ENCODE measurements around the gene MALSU1.

MALSU1 gene

DNA sequence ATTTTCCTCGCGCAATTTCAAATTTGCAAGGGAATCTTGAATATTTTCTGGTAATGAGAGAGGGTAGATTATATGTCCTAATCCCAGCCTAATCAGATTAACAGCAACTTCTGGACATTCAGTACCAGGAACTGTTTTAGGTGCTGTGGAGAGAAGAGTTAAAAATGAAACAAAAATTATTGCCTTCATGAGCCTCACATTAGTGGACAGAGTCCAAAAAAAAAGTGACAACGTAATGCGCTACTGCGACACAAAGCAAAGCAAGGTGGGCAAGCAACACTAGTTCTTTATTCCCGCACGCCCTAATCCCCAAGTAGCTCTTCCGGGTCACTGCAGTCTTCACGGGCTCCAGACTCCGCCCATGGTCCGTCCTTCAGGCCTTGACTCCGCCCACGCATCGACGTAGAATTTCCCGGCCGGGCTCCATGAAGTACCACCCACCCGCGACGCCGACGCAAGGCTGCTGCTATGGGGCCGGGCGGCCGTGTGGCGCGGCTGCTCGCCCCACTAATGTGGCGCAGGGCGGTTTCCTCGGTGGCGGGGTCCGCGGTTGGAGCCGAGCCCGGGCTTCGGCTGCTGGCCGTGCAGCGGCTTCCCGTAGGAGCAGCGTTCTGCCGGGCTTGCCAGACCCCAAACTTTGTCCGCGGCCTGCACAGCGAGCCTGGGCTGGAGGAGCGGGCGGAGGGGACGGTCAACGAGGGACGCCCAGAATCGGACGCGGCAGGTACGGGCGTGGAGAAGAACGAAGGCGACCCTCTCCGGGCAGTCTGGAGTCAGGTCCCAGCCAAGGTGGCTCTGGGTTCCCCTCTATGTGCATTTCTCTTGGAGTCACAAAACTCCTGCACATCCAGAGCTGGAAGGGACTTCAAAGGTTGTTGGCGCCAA lies at the start of gene MALSU1:
Gene MALSU1 (plus strand): TSS at position 455 of the 885 bp plus-strand sequence. CDS start 14 bp downstream, at position 469.
- DNase-seq, result peak; percentile 96

DNA sequence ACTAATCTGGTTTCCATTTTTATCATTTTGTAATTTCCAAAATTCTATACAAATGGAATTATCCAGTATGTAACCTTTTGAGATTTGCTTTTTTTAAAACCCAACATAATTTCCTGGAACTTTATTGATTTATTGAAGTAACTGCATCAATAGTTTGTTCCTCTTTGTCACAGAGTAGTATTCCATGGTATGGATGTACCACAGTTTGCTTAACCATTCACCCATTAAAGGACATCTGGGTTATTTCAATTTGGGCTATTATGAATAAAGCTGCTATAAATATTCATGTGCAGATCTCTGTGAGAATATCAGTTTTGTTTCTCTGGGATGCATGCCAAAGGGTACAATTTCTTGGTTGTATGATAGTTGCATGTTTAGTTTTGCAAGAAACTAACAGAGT lies 49.7 kb upstream of the MALSU1 start:
- no peak for DNase-seq

DNA sequence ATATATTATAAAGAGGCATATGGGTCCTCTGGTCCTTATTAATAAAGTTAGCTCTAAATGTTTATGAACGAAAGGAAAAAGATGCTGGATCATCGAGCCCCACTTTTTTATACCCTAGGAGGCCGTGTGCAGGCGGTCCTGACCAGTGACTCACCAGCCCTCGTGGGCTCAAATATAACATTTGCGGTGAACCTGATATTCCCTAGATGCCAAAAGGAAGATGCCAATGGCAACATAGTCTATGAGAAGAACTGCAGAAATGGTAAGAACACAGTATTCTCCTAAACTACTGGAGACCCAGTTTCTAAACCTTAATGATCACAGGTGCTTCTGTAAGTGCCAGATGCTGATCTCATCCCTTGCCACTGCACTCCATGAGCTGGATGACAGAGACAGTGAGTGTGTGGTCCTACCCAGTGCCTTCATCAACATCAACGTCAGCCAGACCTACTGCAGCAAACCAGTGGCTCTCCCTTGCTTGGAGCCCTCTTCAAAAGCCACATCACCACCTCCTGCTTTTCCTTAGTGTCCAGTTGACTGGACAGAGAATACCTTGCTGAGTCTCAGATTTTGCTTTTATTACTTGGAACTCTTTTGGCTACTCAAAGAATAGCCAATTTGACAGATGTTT lies 45.0 kb upstream of the MALSU1 start:
- no peak for DNase-seq

DNA sequence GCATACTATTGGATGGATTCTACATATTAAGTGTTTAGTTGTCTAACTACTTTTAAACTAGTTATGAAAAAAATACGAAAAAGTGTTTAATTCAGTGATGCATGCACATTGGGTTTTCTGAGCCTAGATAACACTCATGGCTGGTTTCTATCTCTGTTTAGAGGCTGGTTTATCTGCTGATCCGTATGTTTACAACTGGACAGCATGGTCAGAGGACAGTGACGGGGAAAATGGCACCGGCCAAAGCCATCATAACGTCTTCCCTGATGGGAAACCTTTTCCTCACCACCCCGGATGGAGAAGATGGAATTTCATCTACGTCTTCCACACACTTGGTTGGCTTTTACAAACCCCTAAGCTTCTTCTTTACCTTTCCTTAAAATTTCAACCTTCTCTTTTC lies 42.4 kb upstream of the MALSU1 start:
- DNase-seq, result no peak

DNA sequence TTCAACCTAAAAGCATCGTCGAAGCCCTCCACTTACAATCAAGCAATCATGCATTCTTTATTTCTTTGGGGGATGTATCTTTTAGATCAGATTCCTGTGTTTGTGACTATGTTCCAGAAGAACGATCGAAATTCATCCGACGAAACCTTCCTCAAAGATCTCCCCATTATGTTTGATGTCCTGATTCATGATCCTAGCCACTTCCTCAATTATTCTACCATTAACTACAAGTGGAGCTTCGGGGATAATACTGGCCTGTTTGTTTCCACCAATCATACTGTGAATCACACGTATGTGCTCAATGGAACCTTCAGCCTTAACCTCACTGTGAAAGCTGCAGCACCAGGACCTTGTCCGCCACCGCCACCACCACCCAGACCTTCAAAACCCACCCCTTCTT lies 38.8 kb upstream of the MALSU1 start:
- no peak for DNase-seq

DNA sequence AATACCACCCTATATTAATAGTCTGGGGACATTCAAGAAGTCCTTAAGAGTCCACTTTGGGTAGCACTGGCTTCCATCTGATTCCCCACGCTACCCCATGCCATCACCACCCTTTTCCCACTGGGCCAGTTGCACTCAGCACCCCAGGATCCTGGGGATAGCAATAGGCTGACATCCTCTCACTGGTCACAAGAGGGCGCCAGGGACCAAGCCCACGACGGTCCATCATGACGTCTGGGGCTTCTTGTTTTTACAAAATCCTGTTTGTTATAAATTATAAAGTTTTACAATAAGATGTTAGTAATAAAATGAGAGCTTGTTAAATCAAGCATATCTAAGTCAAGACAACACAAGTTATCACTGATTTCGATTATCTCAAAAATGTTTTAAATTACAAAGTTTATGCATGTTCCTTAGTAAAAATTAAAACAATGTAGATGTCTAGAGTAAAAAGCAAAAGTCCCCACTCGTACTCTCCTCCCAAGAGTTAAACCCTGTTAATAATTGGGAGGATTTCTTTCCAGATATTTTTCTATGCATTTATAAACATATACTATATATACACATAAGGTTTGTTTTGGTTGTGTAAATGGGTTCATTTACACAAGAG lies 37.2 kb upstream of the MALSU1 start:
- DNase-seq, result peak; percentile 58

DNA sequence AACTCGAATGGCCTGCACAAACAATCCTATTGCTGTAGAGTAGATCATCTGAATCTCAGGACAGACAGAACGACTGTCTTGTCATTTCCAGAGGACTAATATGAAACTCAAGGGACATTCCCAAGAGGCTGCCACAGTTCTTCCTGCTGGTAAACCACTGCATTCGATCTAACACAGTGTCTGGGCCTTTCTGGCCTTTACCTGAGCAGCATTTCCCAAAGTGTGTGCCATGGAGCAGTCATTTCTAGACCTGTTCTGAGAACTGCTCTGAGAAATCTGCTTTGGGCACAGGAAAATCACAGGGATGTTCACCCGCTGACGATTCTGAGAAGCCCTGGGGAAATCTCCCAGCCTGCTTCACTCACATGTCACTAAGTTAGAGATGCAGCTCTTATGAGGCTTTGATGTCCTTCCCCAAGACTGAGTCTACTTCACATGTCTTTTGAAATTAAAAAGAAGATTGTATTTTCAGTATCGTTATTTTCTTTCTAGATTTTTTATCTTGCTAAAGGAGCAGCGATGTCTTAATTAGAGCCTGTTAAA lies 34.2 kb upstream of the MALSU1 start:
- no peak for DNase-seq

DNA sequence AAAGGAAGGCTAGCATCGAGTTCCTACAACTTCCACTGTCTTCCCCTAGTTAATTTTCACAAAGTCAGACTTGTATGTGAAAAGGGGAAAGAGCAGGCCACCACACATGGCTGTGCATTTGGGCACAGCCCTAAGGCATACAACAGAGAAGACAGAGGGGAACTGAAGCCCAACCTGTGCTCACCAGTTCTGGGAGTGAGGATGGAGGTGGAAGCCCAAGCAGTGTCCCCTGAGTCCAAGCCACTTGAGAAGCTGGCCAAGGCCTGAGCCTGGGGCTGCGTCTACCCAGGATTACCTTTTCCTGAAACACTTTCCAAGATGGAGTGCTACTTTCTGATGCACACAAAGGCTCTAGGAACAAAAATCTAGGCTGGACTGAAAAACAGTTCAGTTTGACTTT lies 32.2 kb upstream of the MALSU1 start:
- DNase-seq, result no peak

DNA sequence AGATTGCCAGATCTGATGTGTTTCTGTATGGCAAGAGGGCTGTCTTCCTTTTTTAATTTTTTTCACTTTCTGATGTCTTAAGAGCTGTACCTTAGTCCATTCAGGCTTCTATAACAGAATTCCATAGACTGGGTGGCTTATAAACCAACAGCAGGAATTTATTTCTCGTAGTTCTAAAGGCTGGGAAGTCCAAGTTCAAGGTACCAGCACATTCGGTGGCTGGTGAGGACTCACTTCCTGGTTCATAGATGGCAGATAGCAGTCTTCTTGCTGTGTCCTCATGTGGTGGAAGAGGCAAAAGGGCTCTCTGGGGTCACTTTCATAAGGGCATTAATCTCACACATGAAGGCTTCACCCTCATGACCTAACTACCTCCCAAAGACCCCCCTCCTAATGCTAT lies 31.8 kb upstream of the MALSU1 start:
- DNase-seq, result no peak

DNA sequence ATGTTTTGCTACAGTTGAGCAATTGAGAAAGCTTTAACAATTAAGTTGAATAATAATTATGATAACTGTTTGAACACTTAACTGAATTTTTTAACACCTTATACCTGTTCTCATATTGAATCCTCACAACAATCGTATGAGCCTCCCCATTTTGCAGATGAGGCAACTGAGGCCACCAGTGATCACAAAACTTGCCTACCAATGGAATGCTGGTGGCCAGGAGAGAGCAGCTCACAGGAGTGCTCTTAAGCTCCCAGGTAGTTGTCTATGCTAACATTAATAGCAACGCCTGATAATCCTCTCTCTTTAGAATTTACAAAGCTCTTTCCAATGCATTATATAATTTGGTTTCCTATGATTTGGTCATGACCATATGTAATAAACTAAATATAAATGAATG lies 31.0 kb upstream of the MALSU1 start:
- DNase-seq, result no peak

DNA sequence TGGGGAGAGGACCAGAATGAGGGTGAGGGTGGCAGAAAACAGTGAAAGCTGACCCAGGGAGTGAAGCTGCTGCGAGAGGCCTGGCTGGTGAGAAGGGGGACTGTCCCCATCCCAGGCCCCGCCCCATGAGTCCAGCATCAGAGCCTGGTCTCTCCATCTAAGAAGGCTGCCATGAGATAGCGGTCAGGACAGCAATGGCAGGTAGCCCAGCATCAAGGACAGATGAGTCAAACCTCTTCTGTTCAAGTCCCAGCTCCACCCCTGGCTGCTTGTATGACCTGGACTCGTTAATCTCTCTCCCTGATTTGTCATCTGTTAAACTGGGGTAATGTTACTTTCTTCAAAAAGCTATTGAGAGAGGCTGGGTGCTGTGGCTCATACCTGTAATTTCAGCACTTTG lies 30.4 kb upstream of the MALSU1 start:
- DNase-seq, result no peak

DNA sequence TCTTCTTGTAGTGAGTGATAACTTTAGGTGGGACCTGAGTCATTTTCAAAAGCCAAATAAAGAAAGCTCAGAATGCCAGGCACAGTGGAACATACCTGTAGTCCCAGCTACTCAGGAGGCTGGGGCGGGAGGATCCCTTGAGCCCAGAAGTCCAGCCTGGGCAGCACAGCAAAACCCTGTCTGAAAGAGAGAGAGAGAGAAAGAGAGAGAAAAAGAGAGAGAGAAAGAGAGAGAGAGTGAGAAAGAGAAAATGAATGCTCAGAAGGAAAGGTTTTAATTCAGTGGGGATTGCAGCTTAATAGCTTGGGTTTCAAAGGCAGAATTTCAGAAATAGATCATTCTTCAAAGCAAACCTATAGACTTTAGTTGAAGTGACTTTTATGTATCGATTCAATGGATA lies 26.9 kb upstream of the MALSU1 start:
- no peak for DNase-seq

DNA sequence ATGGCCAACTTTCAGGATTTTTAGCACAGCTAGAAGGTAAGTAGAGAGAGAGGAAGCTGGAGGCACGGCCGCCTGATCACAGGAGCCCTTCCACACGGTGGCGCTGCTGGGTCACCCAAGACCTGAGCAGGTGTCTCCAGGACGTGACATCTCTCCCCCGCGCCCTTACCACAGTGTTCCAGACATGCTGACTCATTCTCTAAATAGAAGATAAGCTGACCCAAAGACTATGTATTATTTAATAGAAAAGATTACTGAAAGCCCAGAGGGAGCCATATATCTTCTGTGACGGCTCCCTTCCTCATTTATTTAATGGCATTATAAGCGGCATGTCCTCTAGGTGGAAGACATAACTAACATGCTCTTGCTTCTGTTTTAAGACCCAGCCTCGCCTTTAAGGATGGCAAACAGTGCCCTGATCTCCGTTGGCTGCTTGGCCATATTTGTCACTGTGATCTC lies 26.0 kb upstream of the MALSU1 start:
- peak; percentile 78 for DNase-seq

DNA sequence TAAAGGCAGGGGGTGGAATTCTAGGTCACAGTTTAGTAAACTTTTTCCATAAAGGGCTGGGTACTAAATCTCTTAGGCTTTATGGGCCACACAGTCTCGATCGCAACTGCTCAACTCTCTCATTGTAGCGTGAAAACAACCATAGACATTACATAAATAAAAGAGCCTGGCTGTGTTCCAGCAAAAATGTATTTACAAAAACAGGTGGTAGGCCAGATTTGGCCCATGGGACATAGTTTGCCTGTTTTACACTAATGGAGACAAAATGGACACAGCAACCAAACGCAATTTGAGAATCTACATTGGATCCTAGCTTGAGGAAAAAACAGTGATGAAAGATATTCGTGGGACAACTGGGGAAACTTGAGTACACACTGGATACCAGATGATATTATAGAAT lies 23.2 kb upstream of the MALSU1 start:
- no peak for DNase-seq

DNA sequence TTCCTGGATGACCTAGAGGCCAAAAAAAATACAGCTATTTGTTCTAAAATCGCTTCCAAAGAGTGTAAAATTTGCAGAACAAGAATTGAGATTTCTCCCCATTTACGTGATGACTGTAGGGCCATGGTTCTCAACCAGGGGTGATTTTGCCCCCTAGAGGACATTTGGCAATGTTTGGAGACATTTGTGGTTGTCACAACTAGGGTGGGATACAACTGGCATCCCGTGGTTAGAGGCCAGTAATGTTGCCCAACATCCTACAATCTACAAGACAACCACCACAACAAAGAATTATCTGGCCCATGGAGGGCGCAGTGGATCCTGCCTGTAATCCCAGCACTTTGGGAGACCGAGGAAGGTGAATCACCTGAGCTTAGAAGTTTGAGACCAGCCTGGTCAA lies 22.8 kb upstream of the MALSU1 start:
- peak; percentile 18 for DNase-seq

DNA sequence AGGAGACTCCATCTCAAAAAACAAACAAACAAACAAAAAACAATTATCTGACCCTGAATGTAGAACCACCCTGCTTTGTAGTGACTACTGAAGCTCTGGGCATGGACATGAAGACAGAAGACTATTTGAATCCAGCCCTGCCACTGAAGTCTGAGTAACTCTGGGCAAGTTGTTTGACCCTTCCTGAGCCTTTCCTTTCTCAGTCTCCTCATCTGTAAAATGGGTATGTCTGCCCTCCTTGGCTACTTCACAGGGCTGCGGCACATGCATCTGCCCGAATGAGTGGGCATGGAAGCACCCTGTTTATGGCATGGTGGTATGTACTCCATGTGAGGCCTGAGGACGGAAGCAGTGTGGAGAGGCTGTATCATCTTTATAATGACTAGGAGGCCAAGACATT lies 22.2 kb upstream of the MALSU1 start:
- no peak for DNase-seq

DNA sequence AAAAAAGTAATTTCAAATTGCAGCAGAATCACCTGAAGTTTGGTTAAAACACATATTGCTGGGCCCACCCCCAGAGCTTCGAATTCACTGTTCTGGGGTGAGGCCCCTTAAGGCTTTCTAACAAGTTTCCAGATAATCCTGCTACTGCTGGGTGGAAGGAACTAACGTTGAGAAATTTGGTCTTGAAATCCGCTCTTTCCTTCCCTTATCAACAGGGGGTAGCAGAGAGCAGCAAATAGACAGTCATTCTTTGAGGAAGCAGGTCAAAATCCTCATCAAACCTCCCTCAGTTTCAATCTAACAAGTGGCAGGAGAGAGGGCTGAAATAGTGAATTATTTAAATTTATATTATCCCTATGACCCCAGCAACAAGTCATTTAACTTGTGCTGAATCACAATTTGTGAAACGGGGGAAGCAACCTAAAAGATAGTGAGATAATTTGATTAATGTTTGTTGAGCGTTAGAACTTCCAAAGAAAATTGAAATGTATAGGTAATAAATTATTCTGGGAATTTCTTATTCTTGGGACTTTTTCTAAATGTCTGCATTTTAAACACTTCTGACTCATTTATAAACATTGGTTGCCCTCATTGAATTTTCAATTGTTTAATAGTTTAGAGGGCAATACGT lies 21.7 kb upstream of the MALSU1 start:
- DNase-seq, result peak; percentile 63

DNA sequence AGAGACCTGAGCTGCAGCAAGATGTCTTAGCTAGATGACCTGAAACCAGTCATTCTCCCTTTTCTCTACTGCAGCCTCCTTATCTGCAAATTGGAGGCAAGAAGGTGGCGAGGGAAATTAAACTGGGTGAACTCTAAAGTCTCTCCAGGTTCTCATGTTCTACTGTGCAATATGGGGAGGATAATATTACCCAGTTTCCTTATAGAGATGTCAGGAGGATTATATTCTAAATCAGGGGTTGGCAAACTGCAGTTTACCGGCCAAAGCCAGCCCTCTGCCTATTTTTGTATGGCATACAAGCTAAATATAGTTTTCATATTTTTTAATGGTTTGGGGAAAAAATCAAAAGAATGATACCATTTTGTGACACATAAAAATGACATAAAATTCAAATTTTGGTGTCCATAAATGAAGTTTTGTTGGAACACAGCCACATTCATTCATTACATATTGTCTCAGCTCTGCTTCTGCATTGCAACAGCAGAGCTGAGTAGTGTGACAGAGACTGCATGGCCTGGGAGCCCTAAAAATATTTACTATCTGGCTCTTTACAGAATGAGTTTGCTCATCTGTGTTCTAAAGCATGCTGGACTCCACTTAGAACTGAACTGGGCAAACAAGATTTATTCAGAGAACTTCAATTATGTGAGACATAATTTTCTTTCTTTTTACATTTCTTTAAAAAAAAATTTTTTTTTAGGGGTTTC lies 19.2 kb upstream of the MALSU1 start:
- no peak for DNase-seq

DNA sequence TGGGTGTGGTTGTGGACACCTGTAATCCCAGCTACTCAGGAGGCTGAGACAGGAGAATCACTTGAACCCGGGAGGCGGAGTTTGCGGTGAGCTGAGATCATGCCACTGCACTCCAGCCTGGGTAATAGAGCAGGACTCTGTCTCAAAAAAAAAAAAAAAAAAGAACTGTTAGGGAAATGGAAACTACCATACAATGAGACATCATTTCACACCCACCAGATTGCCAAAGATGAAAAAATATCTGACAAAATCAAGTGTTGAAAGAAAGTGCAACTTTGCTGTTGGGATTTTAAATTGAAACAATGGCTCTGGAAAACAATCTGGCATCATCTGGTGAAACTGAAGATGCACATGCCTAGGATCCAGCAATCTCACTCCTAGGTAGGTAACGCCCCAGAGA lies 16.1 kb upstream of the MALSU1 start:
- no peak for DNase-seq

DNA sequence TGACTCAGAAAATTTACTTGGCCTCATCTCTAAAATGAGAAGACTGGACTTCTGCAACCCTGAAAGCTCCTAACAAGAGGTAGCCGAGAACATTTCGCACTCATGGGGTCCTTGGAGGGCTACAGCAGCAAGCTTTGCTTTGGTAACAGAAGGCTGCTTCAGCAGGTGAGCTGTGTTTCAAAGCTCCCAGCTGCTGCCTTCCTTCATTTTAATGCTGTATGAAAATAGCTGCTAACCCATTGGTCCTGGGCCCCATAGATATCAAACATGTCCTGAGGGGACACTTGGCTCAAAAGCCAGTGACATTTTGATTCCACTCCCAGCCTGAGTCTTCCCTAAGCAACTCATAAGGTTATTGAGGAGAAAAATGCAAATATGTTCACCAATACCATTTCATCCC lies 14.3 kb upstream of the MALSU1 start:
- no peak for DNase-seq

DNA sequence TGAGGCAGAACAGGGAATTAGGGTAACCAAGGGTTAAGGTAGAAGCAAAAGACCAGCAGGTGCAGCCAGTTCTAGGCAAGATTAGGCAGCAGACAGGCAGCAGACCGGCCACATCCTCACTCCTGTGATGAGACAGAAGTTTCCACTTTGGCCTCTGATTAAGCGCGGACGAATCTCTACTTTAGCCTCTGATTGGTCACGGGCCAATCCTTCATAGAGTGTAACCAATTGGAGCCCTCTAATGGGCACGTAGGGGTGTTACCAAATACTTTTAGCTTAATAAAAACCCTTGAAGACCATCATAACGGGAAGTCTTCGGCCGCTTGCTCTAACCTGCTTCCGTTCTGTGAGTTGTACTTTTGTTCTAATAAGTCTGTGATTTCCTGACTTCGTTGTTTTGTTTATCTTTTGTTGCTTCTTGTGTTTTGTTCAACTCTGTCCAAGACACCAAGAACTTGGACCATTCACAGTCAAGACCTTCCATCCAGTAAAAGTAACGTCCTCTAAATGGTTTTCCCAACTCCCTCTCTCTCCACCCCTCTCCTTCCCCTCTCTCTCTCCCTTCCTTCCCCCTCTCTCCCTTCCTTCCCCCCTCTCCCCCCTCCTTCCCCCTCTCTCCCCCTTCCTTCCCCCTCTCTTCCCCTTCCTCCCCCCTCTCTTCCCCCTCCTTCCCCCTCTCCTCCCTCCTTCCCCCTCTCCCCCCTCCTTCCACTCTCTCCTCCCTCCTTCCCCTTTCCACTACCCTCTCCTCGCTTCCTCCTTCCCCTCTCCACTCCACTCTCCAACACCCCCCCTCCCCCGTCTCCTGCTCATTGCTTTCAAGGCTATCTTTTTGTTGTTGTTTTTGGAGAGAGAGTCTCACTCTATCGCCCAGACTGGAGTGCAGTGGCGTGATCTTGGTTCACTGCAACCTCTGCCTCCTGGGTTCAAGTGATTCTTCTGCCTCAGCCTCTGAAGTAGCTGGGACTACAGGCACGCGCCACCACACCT lies 13.2 kb upstream of the MALSU1 start:
- DNase-seq, result no peak
